Muscle of leg (tissue), 11 donors: ENCODE measurements around the gene NAMPT. TPM values are rescaled to one million over a fixed set of nuclear protein-coding genes. Genes with fewer than 3 reads are reported as not detected.

Experiments used
- DNase-seq: peaks from one replicate; pipeline ENCODE4 v3.0.0; 2013
- H3K27ac ChIP-seq: one replicate; pipeline ENCODE4 v1.5.1; 2013; ENCODE audit warnings: mild to moderate bottlenecking, low read length, control low read depth
- H3K27me3 ChIP-seq: one replicate; pipeline ENCODE4 v1.6.1; 2013; ENCODE audit warnings: low read length; ENCODE audit not compliant: control insufficient read depth, insufficient read depth
- H3K36me3 ChIP-seq: one replicate; pipeline ENCODE4 v1.6.1; 2013; ENCODE audit warnings: low read length; ENCODE audit not compliant: control insufficient read depth, insufficient read depth
- H3K4me1 ChIP-seq: one replicate; pipeline ENCODE4 v1.6.1; 2013; ENCODE audit warnings: low read length; ENCODE audit not compliant: control insufficient read depth, insufficient read depth
- H3K4me3 ChIP-seq: one replicate; pipeline ENCODE4 v1.5.1; 2013; ENCODE audit warnings: low read length, control low read depth
- H3K9me3 ChIP-seq: replicated peaks from 2 replicates; pipeline ENCODE4 v1.6.1; 2013; ENCODE audit warnings: low read depth, low read length; ENCODE audit not compliant: control insufficient read depth
- WGBS: methylation state at CpG from one replicate; pipeline ENCODE4 v1.1.5; 2013; ENCODE audit warnings: missing lambda C conversion rate; ENCODE audit not compliant: insufficient coverage; 5-methylcytosine and 5-hydroxymethylcytosine counted together
- polyA plus RNA-seq, 8 donors: library from polyadenylated mRNA; unstranded; fragments of 120-200 nt; gene quantifications; one replicate each; pipeline versions ENCODE4 v1.2.1 to v1.2.3, GENCODE V29; 2013; ENCODE audit warnings: inconsistent platforms in 1 of 8, low replicate concordance in 1 of 8; ENCODE audit not compliant: insufficient read length in 8 of 8, insufficient read depth in 1 of 8
- total RNA-seq: library from RNA; stranded (reverse); fragments of 120-200 nt; gene quantifications from one replicate; pipeline ENCODE4 v1.2.4, GENCODE V29; 2013

NAMPT gene
- total and polyA plus RNA-seq, 9 donors, result 13.7 to 24.7 (median 17.3) TPM

DNA sequence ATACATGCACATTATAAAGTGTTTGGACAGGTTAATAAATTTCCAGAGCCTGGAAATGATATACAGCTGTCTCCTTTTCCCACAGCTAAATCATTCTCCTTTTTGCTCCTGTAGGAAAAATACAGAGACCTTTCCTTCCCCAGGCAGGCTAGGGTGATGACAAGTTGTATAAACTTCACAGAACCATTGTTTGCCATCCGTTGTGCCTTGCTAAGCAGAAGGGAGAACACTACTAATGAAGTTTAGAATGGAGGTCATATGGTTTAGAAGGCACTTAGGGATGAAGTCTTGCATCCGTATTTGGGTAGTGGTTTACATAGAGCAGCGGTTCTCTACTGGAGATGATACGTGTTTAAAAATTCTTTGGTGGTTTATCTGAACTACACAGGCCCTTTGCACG, 46.0 kb downstream of the NAMPT start:
- DNase-seq, result no peak
- no peaks in the 10 kb centered on the region for H3K27me3 ChIP-seq
- 63% methylated on average over 1 of the region's 5 CpGs for WGBS
- H3K9me3 ChIP-seq, result no peaks in the 10 kb centered on the region
- H3K4me1 ChIP-seq, result no peaks in the 10 kb centered on the region
- H3K27ac ChIP-seq, result no peak overlapping the region
- H3K36me3 ChIP-seq, result no peaks in the 10 kb centered on the region
- H3K4me3 ChIP-seq, result no peak overlapping the region

DNA sequence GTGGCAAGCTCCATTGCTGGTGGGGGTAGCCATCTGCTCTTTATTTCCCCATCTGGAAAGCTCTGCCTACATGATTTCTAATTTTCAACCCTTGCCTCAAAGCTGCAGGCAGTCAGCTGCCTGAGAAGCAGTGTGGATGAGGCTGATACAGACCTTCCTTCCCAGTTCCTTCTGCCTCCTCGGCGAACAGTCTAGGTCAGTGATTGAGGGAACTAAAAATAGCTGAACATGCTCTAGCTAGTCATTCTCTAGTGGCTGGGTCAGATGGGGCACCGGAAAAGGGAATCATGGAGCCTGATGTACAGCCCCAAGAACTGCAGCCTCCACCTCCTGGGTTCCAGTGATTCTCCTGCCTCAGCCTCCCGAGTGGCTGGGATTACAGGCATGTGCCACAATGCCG, 48.7 kb downstream of the NAMPT start:
- Histone ChIP-seq H3K27me3 (no peaks in the 10 kb centered on the region), H3K36me3 (no peaks in the 10 kb centered on the region), H3K27ac (no peak overlapping the region), H3K9me3 (no peaks in the 10 kb centered on the region), H3K4me1 (no peaks in the 10 kb centered on the region), H3K4me3 (no peak overlapping the region)
- no CpG with 5 or more reads among the region's 5 CpGs for WGBS
- peak; percentile 19 for DNase-seq

DNA sequence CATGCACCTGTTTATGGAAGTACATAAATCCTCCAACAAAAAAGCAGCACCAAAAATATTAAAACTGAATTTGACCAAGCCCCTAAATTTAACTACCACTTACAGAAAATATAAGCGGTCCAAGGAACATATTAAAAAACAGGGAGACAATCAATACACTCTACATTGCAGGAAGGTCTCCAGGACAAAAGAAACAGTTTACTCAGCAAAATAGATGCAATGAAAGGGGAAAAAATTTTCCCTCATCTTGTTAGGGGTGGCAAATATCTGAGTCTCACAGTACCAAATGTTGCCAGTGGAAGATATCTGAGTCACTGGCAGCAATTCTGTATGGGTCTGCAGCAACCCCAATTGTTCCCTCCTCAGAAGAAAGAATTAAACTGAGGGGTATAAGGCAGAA, 50.4 kb downstream of the NAMPT start:
- H3K36me3 ChIP-seq, result no peaks in the 10 kb centered on the region
- H3K4me1 ChIP-seq, result no peaks in the 10 kb centered on the region
- WGBS, result no CpG with 5 or more reads among the region's 1 CpG
- no peaks in the 10 kb centered on the region for H3K9me3 ChIP-seq
- DNase-seq, result no peak
- no peaks in the 10 kb centered on the region for H3K27me3 ChIP-seq
- H3K27ac ChIP-seq, result no peak overlapping the region
- no peak overlapping the region for H3K4me3 ChIP-seq

DNA sequence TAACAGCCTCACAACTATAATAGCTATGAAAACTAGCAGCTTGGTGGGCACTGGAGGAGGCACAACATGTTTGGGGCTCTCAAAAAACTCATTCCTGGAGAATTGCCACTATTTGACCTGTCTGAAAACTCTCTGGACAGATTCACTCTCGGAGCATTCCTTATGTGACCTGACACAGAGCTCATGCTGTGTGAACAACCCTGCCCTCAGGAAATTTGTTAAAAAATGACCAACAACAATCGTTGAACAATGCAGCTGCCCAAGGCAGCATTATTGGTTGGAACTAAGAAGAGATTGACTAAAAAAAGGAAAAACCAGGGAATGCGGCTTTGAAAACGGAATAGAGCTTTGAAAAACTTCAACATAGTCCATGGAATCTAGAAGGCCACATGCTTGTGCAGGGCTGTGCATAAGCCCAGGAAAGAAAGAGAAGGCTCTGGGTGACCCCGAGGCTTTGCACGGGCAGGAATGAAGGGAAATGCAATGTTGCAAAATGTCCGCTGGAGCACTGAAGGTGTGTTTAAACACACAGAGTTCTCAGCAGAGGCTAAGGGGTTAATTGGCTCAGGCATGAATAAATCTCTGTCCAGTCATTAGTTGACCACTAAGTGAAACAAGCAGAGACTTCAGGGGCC, 52.8 kb downstream of the NAMPT start:
- Histone ChIP-seq H3K4me3 (no peak overlapping the region), H3K36me3 (no peaks in the 10 kb centered on the region), H3K27me3 (no peaks in the 10 kb centered on the region), H3K27ac (no peak overlapping the region), H3K4me1 (no peaks in the 10 kb centered on the region), H3K9me3 (no peaks in the 10 kb centered on the region)
- no peak for DNase-seq
- 68% methylated on average over 7 of the region's 7 CpGs for WGBS

DNA sequence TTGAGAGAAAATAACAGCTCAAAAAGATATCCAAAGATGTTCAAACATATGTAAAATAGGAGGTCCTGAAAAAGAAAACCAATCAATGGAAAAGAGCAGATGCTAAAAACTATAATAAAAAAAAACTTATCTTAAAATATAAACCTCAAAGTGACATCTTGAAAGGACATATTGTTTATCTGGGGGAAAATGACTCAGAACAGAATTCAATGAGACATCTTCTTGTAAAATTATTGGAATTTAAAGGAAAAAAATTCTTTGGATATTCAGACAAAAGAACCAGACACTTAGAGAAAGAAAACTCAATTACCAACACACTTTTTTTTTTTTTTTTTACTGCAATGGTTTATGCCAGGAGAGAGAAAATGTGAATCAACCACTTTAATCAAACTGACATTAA, 58.9 kb downstream of the NAMPT start:
- H3K27me3 ChIP-seq, result peaks cover 2% of the 10 kb centered on the region
- DNase-seq, result no peak
- no peaks in the 10 kb centered on the region for H3K9me3 ChIP-seq
- no peak overlapping the region for H3K4me3 ChIP-seq
- H3K4me1 ChIP-seq, result no peaks in the 10 kb centered on the region
- no peak overlapping the region for H3K27ac ChIP-seq
- no peaks in the 10 kb centered on the region for H3K36me3 ChIP-seq

DNA sequence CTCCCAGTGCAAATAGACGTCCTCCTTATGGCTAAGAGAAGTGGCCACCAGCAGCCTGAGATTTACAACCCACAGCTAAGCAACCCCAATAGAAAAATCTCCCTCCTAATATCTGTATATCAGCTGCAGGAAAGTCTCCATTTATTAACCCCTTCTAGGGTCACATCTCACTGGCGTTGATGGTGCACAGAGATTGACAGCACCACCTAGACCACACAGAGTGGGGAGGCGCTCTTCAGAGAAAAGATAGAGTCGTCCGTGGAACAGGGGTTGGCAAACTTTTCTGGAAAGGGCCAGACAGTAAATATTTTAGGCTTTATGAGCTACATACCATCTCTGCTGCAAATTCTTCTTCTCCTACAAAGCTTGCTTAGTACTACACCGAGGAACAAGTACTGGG, 60.0 kb downstream of the NAMPT start:
- Histone ChIP-seq H3K27ac (no peak overlapping the region), H3K4me1 (no peaks in the 10 kb centered on the region), H3K9me3 (no peaks in the 10 kb centered on the region), H3K36me3 (no peaks in the 10 kb centered on the region), H3K27me3 (peaks cover 2% of the 10 kb centered on the region), H3K4me3 (no peak overlapping the region)
- WGBS, result 40% methylated on average over 2 of the region's 6 CpGs
- no peak for DNase-seq

DNA sequence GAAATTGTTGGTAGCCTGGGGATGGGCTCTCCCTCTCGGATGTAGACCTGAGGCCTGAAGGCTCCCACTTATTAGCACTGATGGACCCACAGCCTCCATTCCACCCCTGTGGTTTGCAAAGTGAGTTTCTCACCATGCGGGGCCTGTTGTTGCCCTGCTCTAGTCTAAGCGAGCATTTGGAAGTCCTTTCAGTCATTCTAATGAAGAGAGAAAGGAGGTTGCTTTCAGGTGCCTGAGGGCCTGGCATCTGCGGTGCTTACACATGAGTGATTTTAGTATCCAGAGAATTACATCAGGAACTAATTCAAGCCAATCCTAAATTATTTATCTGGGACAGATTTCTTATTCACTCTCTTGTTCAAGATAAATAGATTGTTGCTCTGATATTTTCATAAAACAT, 61.6 kb downstream of the NAMPT start:
- WGBS, result no CpG with 5 or more reads among the region's 4 CpGs
- H3K36me3 ChIP-seq, result no peaks in the 10 kb centered on the region
- H3K4me3 ChIP-seq, result no peak overlapping the region
- DNase-seq, result no peak
- H3K27me3 ChIP-seq, result peaks cover 2% of the 10 kb centered on the region
- no peak overlapping the region for H3K27ac ChIP-seq
- no peaks in the 10 kb centered on the region for H3K9me3 ChIP-seq
- no peaks in the 10 kb centered on the region for H3K4me1 ChIP-seq

DNA sequence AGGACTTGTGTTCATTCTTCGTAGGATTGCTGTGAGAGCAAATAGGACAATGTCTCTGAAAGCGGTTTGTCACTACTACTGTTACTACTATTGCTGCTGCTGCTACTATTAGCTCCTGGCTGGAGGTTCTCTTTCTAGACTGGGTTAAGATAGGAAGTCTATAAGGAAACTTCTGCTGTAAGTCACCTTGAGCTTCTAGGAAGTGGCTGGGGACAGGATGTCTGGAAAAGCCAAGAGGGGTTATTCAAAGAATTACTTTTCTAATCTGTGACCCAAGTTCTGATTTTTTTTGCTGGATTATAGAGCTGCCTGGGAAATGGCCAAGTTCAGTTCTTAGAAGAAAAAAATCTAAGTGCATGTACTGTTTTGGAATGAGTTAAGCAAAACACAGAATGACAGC, 62.2 kb downstream of the NAMPT start:
- no peak overlapping the region for H3K4me3 ChIP-seq
- H3K4me1 ChIP-seq, result no peaks in the 10 kb centered on the region
- no CpG with 5 or more reads among the region's 2 CpGs for WGBS
- H3K27me3 ChIP-seq, result peaks cover 2% of the 10 kb centered on the region
- H3K9me3 ChIP-seq, result no peaks in the 10 kb centered on the region
- no peak overlapping the region for H3K27ac ChIP-seq
- H3K36me3 ChIP-seq, result no peaks in the 10 kb centered on the region
- DNase-seq, result no peak

DNA sequence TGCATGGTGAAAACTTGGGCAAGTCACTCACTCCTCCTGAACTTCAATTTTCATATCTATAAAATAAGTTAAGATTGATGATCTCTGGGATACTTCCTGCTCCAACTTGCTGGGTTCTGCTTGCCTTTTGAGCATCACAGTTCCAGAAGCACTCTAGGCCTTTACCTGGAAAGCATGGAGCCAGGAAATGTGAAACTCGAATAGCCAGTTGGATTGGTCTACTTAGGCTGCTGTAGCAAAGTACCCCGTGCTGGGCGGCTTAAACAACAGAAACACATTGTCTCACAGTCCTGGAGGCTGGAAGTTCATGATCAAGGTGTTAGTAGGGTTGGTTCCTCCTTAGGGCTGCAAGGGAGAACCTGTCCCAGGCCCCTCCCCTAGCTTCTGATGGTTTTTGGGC, 64.5 kb downstream of the NAMPT start:
- H3K36me3 ChIP-seq, result no peaks in the 10 kb centered on the region
- no peaks in the 10 kb centered on the region for H3K4me1 ChIP-seq
- peaks cover 2% of the 10 kb centered on the region for H3K27me3 ChIP-seq
- no peak for DNase-seq
- no peaks in the 10 kb centered on the region for H3K9me3 ChIP-seq
- no peak overlapping the region for H3K4me3 ChIP-seq
- H3K27ac ChIP-seq, result no peak overlapping the region
- WGBS, result no CpG with 5 or more reads among the region's 3 CpGs

DNA sequence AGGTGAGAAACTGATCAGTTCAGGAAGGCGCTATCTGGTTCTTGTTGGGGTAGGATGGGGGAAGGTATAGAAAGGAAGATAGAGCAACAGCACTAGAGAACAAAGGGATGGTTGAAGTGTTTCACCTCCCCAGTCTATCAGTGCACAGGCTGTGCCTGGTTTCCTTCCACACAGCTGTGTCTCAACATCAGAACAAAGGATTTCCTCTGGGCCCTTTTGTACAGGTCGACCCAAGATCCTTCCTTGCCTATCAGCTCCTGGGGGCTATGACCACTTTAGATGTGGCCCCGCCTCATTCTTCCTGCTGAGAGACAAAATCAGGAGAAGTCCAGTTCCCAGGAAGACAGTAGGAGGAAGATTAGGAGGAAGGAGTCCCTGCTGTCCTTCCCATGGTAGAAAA, 65.6 kb downstream of the NAMPT start:
- 100% methylated on average over 2 of the region's 3 CpGs for WGBS
- Histone ChIP-seq H3K36me3 (no peaks in the 10 kb centered on the region), H3K9me3 (no peaks in the 10 kb centered on the region), H3K4me1 (no peaks in the 10 kb centered on the region), H3K27ac (no peak overlapping the region), H3K27me3 (peaks cover 2% of the 10 kb centered on the region), H3K4me3 (no peak overlapping the region)
- DNase-seq, result no peak

DNA sequence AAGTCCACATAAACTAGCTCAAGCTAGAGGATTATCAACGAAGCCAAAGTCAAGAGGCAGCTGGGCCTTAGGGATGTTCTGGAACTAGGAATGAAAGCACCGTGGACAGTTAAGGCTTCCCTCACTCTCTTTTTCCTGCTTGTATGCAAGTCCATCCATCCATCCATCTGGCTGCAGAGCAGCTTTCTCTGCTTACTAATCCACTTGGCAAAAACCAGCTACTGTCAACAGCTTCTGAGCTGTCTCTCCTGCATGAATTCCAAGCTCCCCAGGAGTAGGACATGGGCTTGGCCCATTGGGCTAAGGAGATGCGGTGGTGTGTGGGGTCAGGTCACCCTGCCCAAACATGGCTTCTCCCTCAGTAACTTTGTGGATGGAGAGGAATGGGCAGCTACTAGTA, 66.2 kb downstream of the NAMPT start:
- Histone ChIP-seq H3K4me1 (no peaks in the 10 kb centered on the region), H3K36me3 (no peaks in the 10 kb centered on the region), H3K4me3 (no peak overlapping the region), H3K9me3 (no peaks in the 10 kb centered on the region), H3K27ac (no peak overlapping the region), H3K27me3 (peaks cover 2% of the 10 kb centered on the region)
- DNase-seq, result no peak
- 100% methylated on average over 1 of the region's 3 CpGs for WGBS
